GM23248 (cell line): ENCODE data around the gene SLC18A3. TPM values are rescaled to one million over a fixed set of nuclear protein-coding genes. Genes with fewer than 3 reads are reported as not detected.

ENCODE experiments used
- DNase-seq: peaks from one replicate; pipeline ENCODE4 v3.0.0-alpha.2; 2015
- H2AFZ ChIP-seq: fragments of 200-600 bp; sonication (generic); 2 replicates; pipeline ENCODE4 v1.6.1; 2016; ENCODE audit warnings: antibody characterized with exemption
- H3F3A ChIP-seq: fragments of 200-600 bp; sonication (generic); 2 replicates; pipeline ENCODE4 v1.6.1; 2016; ENCODE audit warnings: mild to moderate bottlenecking, antibody characterized with exemption, mixed run types; ENCODE audit not compliant: insufficient read depth
- H3K27ac ChIP-seq: fragments of 200-600 bp; sonication (generic); 2 replicates; pipeline ENCODE4 v1.5.1; 2016; ENCODE audit warnings: mild to moderate bottlenecking
- H3K27me3 ChIP-seq: fragments of 200-600 bp; sonication (generic); replicated peaks from 2 replicates; pipeline ENCODE4 v1.6.1; 2016; ENCODE audit warnings: mild to moderate bottlenecking; ENCODE audit not compliant: insufficient read depth
- H3K36me3 ChIP-seq: fragments of 200-600 bp; sonication (generic); 2 replicates; pipeline ENCODE4 v1.6.1; 2016; ENCODE audit warnings: low read depth, mild to moderate bottlenecking
- H3K4me1 ChIP-seq: fragments of 200-600 bp; sonication (generic); 2 replicates; pipeline ENCODE4 v1.6.1; 2016; ENCODE audit warnings: mild to moderate bottlenecking; ENCODE audit not compliant: insufficient read depth
- H3K4me2 ChIP-seq: fragments of 200-600 bp; sonication (generic); one replicate; pipeline ENCODE4 v1.6.1; 2016; ENCODE audit warnings: mild to moderate bottlenecking; ENCODE audit not compliant: unreplicated experiment
- H3K4me3 ChIP-seq: fragments of 200-600 bp; sonication (generic); 2 replicates; pipeline ENCODE4 v1.5.1; 2016; ENCODE audit warnings: mild to moderate bottlenecking
- H3K79me2 ChIP-seq: fragments of 200-600 bp; sonication (generic); 2 replicates; pipeline ENCODE4 v1.6.1; 2016; ENCODE audit warnings: mild to moderate bottlenecking; ENCODE audit not compliant: insufficient read depth
- H3K9ac ChIP-seq: fragments of 200-600 bp; sonication (generic); 2 replicates; pipeline ENCODE4 v1.6.1; 2016; ENCODE audit warnings: mild to moderate bottlenecking
- H3K9me2 ChIP-seq: fragments of 200-600 bp; sonication (generic); 2 replicates; pipeline ENCODE4 v1.6.1; 2016; ENCODE audit warnings: mixed run types, mild to moderate bottlenecking, moderate library complexity; ENCODE audit not compliant: insufficient read depth
- H3K9me3 ChIP-seq: fragments of 200-600 bp; sonication (generic); one replicate; pipeline ENCODE4 v1.6.1; 2017; ENCODE audit warnings: low read depth
- H4K20me1 ChIP-seq: fragments of 200-600 bp; sonication (generic); 2 replicates; pipeline ENCODE4 v1.6.0; 2016; ENCODE audit not compliant: insufficient read depth
- EZH2 ChIP-seq: fragments of 200-600 bp; sonication (generic); IDR thresholded peaks from 2 replicates; pipeline ENCODE4 v1.6.1; 2018; ENCODE audit warnings: antibody characterized with exemption, mild to moderate bottlenecking; ENCODE audit not compliant: insufficient read depth, poor library complexity, severe bottlenecking
- EZH2phosphoT487 ChIP-seq: fragments of 200-600 bp; sonication (generic); IDR thresholded peaks from 2 replicates; pipeline ENCODE4 v1.6.1; 2018; ENCODE audit warnings: antibody characterized with exemption, moderate library complexity, mild to moderate bottlenecking, low read depth; ENCODE audit not compliant: insufficient read depth
- WGBS, 2 experiments: methylation state at CpG; one replicate each; pipeline ENCODE4 v1.1.6; 2015 to 2017; ENCODE audit warnings: low lambda C conversion rate in 2 of 2, low coverage in 1 of 2; ENCODE audit errors: missing lambda C conversion rate in 2 of 2; 5-methylcytosine and 5-hydroxymethylcytosine counted together
- in situ Hi-C: fragments of 300-500 bp; cut with MboI; formaldehyde crosslinking; loops from 2 replicates; pipeline ENCODE4 v1.15.0; 2020
- polyA plus RNA-seq: library from polyadenylated mRNA; unstranded; fragments of >200 nt; fragmentation: Nextera tagmentation; extraction: Ambion mirVana; gene quantifications from 2 replicates; pipeline ENCODE4 v1.2.1, GENCODE V29; 2016
- total RNA-seq: library from RNA; depleted of rRNA; stranded (reverse); fragments of >200 nt; shearing (Covaris generic); gene quantifications from 2 replicates; pipeline ENCODE4 v1.2.3, GENCODE V29; 2014

Gene SLC18A3
- total and polyA plus RNA-seq, 2 experiments from 2014 or later = not detected

DNA sequence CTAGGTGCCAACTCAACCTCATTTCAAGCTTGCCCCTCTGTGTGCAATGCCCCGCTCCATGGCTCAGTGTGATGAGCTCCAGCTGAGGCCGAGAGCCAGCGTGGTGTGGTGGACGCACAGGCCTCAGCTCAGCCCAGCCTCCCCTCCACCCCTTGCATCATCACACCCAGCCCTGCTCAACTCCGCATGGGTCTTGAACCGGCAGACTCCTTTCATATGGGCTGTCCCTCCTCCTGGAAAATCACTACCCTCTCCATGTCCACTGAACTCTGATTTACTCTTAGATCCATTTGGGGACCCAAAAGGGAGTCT is 16.6 kb upstream of the SLC18A3 start:
- H3K4me2 ChIP-seq = no peak overlapping the region
- no peaks in the 10 kb centered on the region for H3K9me3 ChIP-seq
- H3K79me2 ChIP-seq = no peaks in the 10 kb centered on the region
- peaks cover 3% of the 10 kb centered on the region; the same call in 1 of the 2 replicates for H3F3A ChIP-seq
- no peaks in the 10 kb centered on the region for H4K20me1 ChIP-seq
- H3K9me2 ChIP-seq = no peaks in the 10 kb centered on the region
- peaks cover 10% of the 10 kb centered on the region; the same call in 1 of the 2 replicates for H3K4me1 ChIP-seq
- in situ Hi-C loops = loop anchor here (25.0 kb wide), 2 partner anchors 319 to 619 kb away; no protein-coding TSS in a partner anchor
- 72 to 74% methylated on average over 6 of the region's 6 CpGs for whole genome bisulfite sequencing, 2 experiments
- H3K4me3 ChIP-seq = no peak overlapping the region
- TF ChIP-seq EZH2 = no peak
- TF ChIP-seq EZH2phosphoT487 = no peak
- no peak overlapping the region for H3K27ac ChIP-seq
- no peaks in the 10 kb centered on the region for H3K36me3 ChIP-seq
- no peaks in the 10 kb centered on the region for H3K27me3 ChIP-seq
- no peak for DNase-seq
- peak overlapping the region; percentile 62 for H2AFZ ChIP-seq
- H3K9ac ChIP-seq = no peak overlapping the region

GRCh38 chr10:49593998-49594397 is 16.1 kb upstream of the SLC18A3 start:
- Histone ChIP-seq H3K9me3 (no peaks in the 10 kb centered on the region), H3K4me2 (no peak overlapping the region), H3K9me2 (no peaks in the 10 kb centered on the region), H3K27me3 (no peaks in the 10 kb centered on the region), H3K27ac (no peak overlapping the region), H2AFZ (no peak overlapping the region), H3K36me3 (no peaks in the 10 kb centered on the region), H3K4me3 (no peak overlapping the region), H3K79me2 (no peaks in the 10 kb centered on the region), H3F3A (peaks cover 3% of the 10 kb centered on the region; the same call in 1 of the 2 replicates), H3K4me1 (peaks cover 10% of the 10 kb centered on the region; the same call in 1 of the 2 replicates), H4K20me1 (no peaks in the 10 kb centered on the region), H3K9ac (no peak overlapping the region)
- TF ChIP-seq EZH2phosphoT487 = no peak
- TF ChIP-seq EZH2 = no peak
- DNase-seq = no peak
- 56 to 63% methylated on average over 4 of the region's 4 CpGs for WGBS, 2 experiments
- in situ Hi-C loops = loop anchor here (25.0 kb wide), 2 partner anchors 318 to 618 kb away; no protein-coding TSS in a partner anchor

DNA sequence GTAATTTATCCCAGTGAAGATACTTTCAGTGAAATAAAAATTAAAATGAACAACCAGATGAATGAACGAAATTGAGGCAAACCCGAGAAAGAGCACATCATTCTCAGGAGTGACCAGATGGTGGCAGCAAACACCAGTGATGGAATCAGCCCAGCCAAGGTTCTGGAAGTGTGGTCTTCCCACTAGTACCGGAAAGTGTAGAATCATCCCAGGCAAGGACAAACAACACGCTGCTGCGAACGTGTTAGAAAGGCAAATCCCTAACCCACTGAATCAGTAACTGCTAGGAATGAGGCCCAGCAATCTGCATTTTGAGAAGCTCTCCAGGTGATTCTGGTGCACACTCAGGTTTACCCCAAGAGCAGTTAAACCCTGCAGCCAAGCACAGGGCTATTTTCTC is 15.5 kb upstream of the SLC18A3 start:
- no peak overlapping the region for H3K27ac ChIP-seq
- H4K20me1 ChIP-seq = no peaks in the 10 kb centered on the region
- H3K36me3 ChIP-seq = no peaks in the 10 kb centered on the region
- no peak overlapping the region for H3K9ac ChIP-seq
- no peaks in the 10 kb centered on the region for H3K79me2 ChIP-seq
- H3K4me2 ChIP-seq = no peak overlapping the region
- peak; percentile 86 for DNase-seq
- H3K4me1 ChIP-seq = peaks cover 10% of the 10 kb centered on the region; the same call in 1 of the 2 replicates
- TF ChIP-seq EZH2phosphoT487 (no peak), EZH2 (no peak)
- H3K27me3 ChIP-seq = no peaks in the 10 kb centered on the region
- 0 out of 2 replicates have a peak overlapping the region, but pooled peaks have one; percentile 1 for H2AFZ ChIP-seq
- H3K9me3 ChIP-seq = no peaks in the 10 kb centered on the region
- in situ Hi-C loops = loop anchor here (25.0 kb wide), 2 partner anchors 318 to 618 kb away; no protein-coding TSS in a partner anchor
- no peak overlapping the region for H3K4me3 ChIP-seq
- 1 to 2% methylated on average over 6 of the region's 6 CpGs for WGBS, 2 experiments
- H3F3A ChIP-seq = peaks cover 3% of the 10 kb centered on the region; the same call in 1 of the 2 replicates
- H3K9me2 ChIP-seq = no peaks in the 10 kb centered on the region

DNA sequence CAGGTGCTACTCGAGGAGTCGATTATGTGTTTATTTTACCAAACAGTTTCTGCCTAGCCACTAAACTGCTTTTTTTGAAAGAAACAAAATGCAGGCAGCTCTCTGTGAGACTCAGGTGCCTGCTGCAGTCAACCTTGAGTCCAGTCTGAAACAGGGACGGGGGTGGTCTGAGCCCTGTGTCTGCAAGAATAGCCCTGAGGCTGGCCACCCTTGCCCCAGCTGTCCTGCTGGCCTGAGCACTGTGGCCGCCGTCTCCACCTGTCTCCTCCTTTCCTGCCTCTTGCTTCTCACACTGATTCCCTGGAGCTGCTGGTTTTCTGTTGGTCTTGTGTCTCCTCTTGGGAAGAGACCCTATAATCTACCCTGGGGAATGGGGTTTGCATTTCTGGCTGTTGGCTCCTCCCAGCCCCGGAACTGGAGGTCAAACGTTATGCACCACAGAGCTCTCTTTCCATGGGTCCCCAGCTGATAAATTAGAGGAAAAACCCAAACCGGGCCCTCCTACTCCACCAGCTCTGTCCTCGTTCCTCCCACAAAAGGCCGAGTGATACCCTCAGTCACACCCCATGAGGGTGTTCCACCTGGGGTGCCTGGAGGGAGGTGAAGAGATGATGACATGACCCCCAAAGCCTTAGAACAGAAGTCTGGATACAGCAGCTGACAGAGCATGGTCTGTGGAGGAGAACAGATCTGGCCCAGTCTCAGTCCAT is 15.0 kb upstream of the SLC18A3 start:
- in situ Hi-C loops = loop anchor here (25.0 kb wide), 2 partner anchors 317 to 617 kb away; no protein-coding TSS in a partner anchor
- no peaks in the 10 kb centered on the region for H4K20me1 ChIP-seq
- H3K9me2 ChIP-seq = no peaks in the 10 kb centered on the region
- H3F3A ChIP-seq = peaks cover 3% of the 10 kb centered on the region; the same call in 1 of the 2 replicates
- TF ChIP-seq EZH2 (no peak), EZH2phosphoT487 (no peak)
- no peak overlapping the region for H3K4me3 ChIP-seq
- no peaks in the 10 kb centered on the region for H3K79me2 ChIP-seq
- peak overlapping the region; percentile 41; the same call in 1 of the 2 replicates for H2AFZ ChIP-seq
- H3K27ac ChIP-seq = no peak overlapping the region
- peaks cover 10% of the 10 kb centered on the region; the same call in 1 of the 2 replicates for H3K4me1 ChIP-seq
- no peaks in the 10 kb centered on the region for H3K27me3 ChIP-seq
- H3K9me3 ChIP-seq = no peaks in the 10 kb centered on the region
- H3K4me2 ChIP-seq = no peak overlapping the region
- WGBS, 2 experiments = 71 to 76% methylated on average over 10 of the region's 10 CpGs
- no peaks in the 10 kb centered on the region for H3K36me3 ChIP-seq
- no peak for DNase-seq
- no peak overlapping the region for H3K9ac ChIP-seq
